Measurements from ENCODE around the gene CD47.

The CD47 gene

GRCh38 chr3:108088697-108089096 lies 2.1 kb downstream of the CD47 start:
- H3K27ac ChIP-seq (ENCODE audit: low read length): peak overlapping the region; percentile 85
- H3K9me3 ChIP-seq (ENCODE audit: insufficient read depth, low read length, severe bottlenecking): no peaks in the 10 kb centered on the region
- TF ChIP-seq EZH2 (IDR thresholded peaks at IDR 0.05; ENCODE audit: borderline replicate concordance, low read depth, low read length, severe bottlenecking) (no peak), CTCF (IDR thresholded peaks at IDR 0.05; ENCODE audit: borderline replicate concordance, extremely low read depth, low read length, poor library complexity, severe bottlenecking) (no peak)
- peaks cover 36% of the 10 kb centered on the region; the same call in 1 of the 2 replicates for H4K20me1 ChIP-seq (ENCODE audit: insufficient read depth, low read length)
- H3K79me2 ChIP-seq (ENCODE audit: insufficient read depth, low read length): peaks cover 71% of the 10 kb centered on the region
- H3K27me3 ChIP-seq (ENCODE audit: insufficient read depth, low read length, poor library complexity): no peaks in the 10 kb centered on the region
- H3K4me3 ChIP-seq (ENCODE audit: low read depth in 1 of 2, low read length in 2 of 2): peak overlapping the region; percentile 43 to 64; a peak in 3 of 4 replicates
- DNase-seq (peak; percentile 64), ATAC-seq (ENCODE audit: insufficient read depth, low read depth) (peak; percentile 46)
- no peak overlapping the region for H2AFZ ChIP-seq (ENCODE audit: low read depth, low read length)
- peaks cover 15% of the 10 kb centered on the region for H3K36me3 ChIP-seq (ENCODE audit: insufficient read depth, low read length)
- H3K9ac ChIP-seq (ENCODE audit: low read depth, low read length): peak overlapping the region; percentile 79
- H3K4me2 ChIP-seq (ENCODE audit: insufficient read depth, low read length): peak overlapping the region; percentile 83
- H3K4me1 ChIP-seq (ENCODE audit: insufficient read depth, low read length): peaks cover 72% of the 10 kb centered on the region

- no peak for DNase-seq
- H4K20me1 ChIP-seq (ENCODE audit: insufficient read depth, low read length): peaks cover 36% of the 10 kb centered on the region; the same call in 1 of the 2 replicates
- H3K4me3 ChIP-seq (ENCODE audit: low read depth in 1 of 2, low read length in 2 of 2): peak overlapping the region in 1 of 2 experiments; percentile 64; a peak in 1 of 4 replicates
- no peak overlapping the region for H3K9ac ChIP-seq (ENCODE audit: low read depth, low read length)
- no peak overlapping the region for H2AFZ ChIP-seq (ENCODE audit: low read depth, low read length)
- H3K4me2 ChIP-seq (ENCODE audit: insufficient read depth, low read length): peak overlapping the region; percentile 83
- peaks cover 72% of the 10 kb centered on the region for H3K4me1 ChIP-seq (ENCODE audit: insufficient read depth, low read length)
- peak overlapping the region; percentile 32; the same call in 1 of the 2 replicates for H3K27ac ChIP-seq (ENCODE audit: low read length)
- no peaks in the 10 kb centered on the region for H3K27me3 ChIP-seq (ENCODE audit: insufficient read depth, low read length, poor library complexity)
- ATAC-seq (ENCODE audit: insufficient read depth, low read depth): no peak
- H3K9me3 ChIP-seq (ENCODE audit: insufficient read depth, low read length, severe bottlenecking): no peaks in the 10 kb centered on the region
- H3K79me2 ChIP-seq (ENCODE audit: insufficient read depth, low read length): peaks cover 77% of the 10 kb centered on the region
- H3K36me3 ChIP-seq (ENCODE audit: insufficient read depth, low read length): peaks cover 15% of the 10 kb centered on the region
- TF ChIP-seq EZH2 (IDR thresholded peaks at IDR 0.05; ENCODE audit: borderline replicate concordance, low read depth, low read length, severe bottlenecking) (no peak), CTCF (IDR thresholded peaks at IDR 0.05; ENCODE audit: borderline replicate concordance, extremely low read depth, low read length, poor library complexity, severe bottlenecking) (no peak)
Observed at GRCh38 chr3:108088146-108088545, 2.7 kb downstream of the CD47 start.

GRCh38 chr3:108086653-108087052 lies 4.2 kb downstream of the CD47 start:
- DNase-seq (no peak), ATAC-seq (ENCODE audit: insufficient read depth, low read depth) (no peak)
- Histone ChIP-seq H3K9ac (ENCODE audit: low read depth, low read length) (no peak overlapping the region), H3K27me3 (ENCODE audit: insufficient read depth, low read length, poor library complexity) (no peaks in the 10 kb centered on the region), H4K20me1 (ENCODE audit: insufficient read depth, low read length) (peaks cover 42% of the 10 kb centered on the region; the same call in 1 of the 2 replicates), H2AFZ (ENCODE audit: low read depth, low read length) (no peak overlapping the region), H3K9me3 (ENCODE audit: insufficient read depth, low read length, severe bottlenecking) (no peaks in the 10 kb centered on the region), H3K36me3 (ENCODE audit: insufficient read depth, low read length) (peaks cover 15% of the 10 kb centered on the region), H3K4me2 (ENCODE audit: insufficient read depth, low read length) (peak overlapping the region; percentile 83; the same call in 1 of the 2 replicates), H3K27ac (ENCODE audit: low read length) (no peak overlapping the region), H3K4me3 (ENCODE audit: low read depth in 1 of 2, low read length in 2 of 2) (no peak overlapping the region), H3K79me2 (ENCODE audit: insufficient read depth, low read length) (peaks cover 92% of the 10 kb centered on the region), H3K4me1 (ENCODE audit: insufficient read depth, low read length) (peaks cover 61% of the 10 kb centered on the region)
- TF ChIP-seq CTCF (IDR thresholded peaks at IDR 0.05; ENCODE audit: borderline replicate concordance, extremely low read depth, low read length, poor library complexity, severe bottlenecking): no peak
- TF ChIP-seq EZH2 (IDR thresholded peaks at IDR 0.05; ENCODE audit: borderline replicate concordance, low read depth, low read length, severe bottlenecking): no peak

Measured in DND-41 (cell line).